Pancreas (tissue), 10 donors: ENCODE results near the gene PRG2. TPM values are rescaled to one million over a fixed set of nuclear protein-coding genes. Genes with fewer than 3 reads are reported as not detected.
A peak's percentile ranks its signal among the peaks of the same experiment; 100 is the strongest.

ENCODE experiments used
- ATAC-seq, 4 donors: fragments of 200-7000 bp; cut with Tn5 transposase; one replicate each; pipeline versions ENCODE4 v1.8.0 to v1.9.1; 2020; ENCODE audit warnings: mild to moderate bottlenecking in 4 of 4, moderate library complexity in 4 of 4
- DNase-seq, 6 donors: peaks; one replicate each; pipeline ENCODE4 v3.0.0-alpha.2; 2020
- FAIRE-seq: peaks from 2 replicates; lab custom pipeline; 2012; peaks lifted over from hg19 to GRCh38; lab: Jason Lieb, UNC
- H3K27ac ChIP-seq, 4 donors: fragments of 200-600 bp; sonication (generic); 1 replicate in 3 of 4; 2 replicates in 1 of 4; pipeline versions ENCODE4 v1.5.0 to v1.8.0; 2020
- H3K27me3 ChIP-seq, 4 donors: fragments of 200-600 bp; one replicate each; pipeline ENCODE4 v1.8.0; 2021
- H3K36me3 ChIP-seq, 3 donors: fragments of 200-600 bp; sonication (generic) in 1 of 3; one replicate each; pipeline versions ENCODE4 v1.5.0 to v1.8.0; 2020 to 2021
- H3K4me1 ChIP-seq, 3 donors: fragments of 200-600 bp; one replicate each; pipeline ENCODE4 v1.8.0; 2021
- H3K4me3 ChIP-seq, 4 donors: fragments of 200-600 bp; sonication (generic) in 2 of 4; one replicate each; pipeline versions ENCODE4 v1.5.0 to v1.8.0; 2020 to 2021
- H3K9me3 ChIP-seq, 4 donors: fragments of 200-600 bp; one replicate each; pipeline ENCODE4 v1.8.0; 2021
- CTCF ChIP-seq, 4 donors: fragments of 200-600 bp; sonication (generic) in 3 of 4; IDR thresholded peaks; one replicate each; pipeline versions ENCODE4 v1.5.0 to v1.8.0; 2021; ENCODE audit warnings: antibody characterized with exemption in 4 of 4
- WGBS, 2 donors: extraction: QIAGEN DNeasy Blood & Tissue Kit; methylation state at CpG; one replicate each; pipeline ENCODE4 v1.1.7; 2013; 5-methylcytosine and 5-hydroxymethylcytosine counted together
- intact Hi-C, 3 donors: fragments of 100-400 bp; cut with DNase I; formaldehyde crosslinking; loops; one replicate each; pipeline versions ENCODE4 v1.11.1 to v1.14.2; 2022
- polyA plus RNA-seq, 2 donors: library from polyadenylated mRNA; stranded (reverse); fragments of 200-250 nt; gene quantifications; one replicate each; pipeline ENCODE4 v1.2.3, GENCODE V29; 2013
- total RNA-seq, 6 donors: library from RNA; stranded (reverse); fragmentation: NEBNext Ultra II Directional in 4 of 6; extraction: Animal tissue kit (Norgen Biotek cat#: 25700) in 4 of 6; gene quantifications; one replicate each; pipeline versions ENCODE4 v1.2.1 to v1.2.4, GENCODE V29; 2021 to 2023
- donor health status: healthy with polysubstance abuse.
- donor health status: DM: no; HTN: no; CAD: no; lungs with moderate emphysema.
- donor health status: DM: no; HTN: no; CAD: no.
- donor health status: control.
- donor health status: control.
- donor health status: Bipolar disorder and iron deficiency.
- donor health status: DM: yes; HTN: yes; CAD: no.
- donor health status: DM: no; HTN: no; CAD: no.
- donor health status: DM: no; HTN: no; CAD: no.
- donor health status: DM: yes; HTN: yes; CAD: no.

PRG2 gene
- total and polyA plus RNA-seq, 8 donors, result 0.57 to 0.96 TPM; not detected in 6

GRCh38 chr11:57370941-57371340 is 19.5 kb downstream of the PRG2 start:
- intact Hi-C loops, result no loop called here

DNA sequence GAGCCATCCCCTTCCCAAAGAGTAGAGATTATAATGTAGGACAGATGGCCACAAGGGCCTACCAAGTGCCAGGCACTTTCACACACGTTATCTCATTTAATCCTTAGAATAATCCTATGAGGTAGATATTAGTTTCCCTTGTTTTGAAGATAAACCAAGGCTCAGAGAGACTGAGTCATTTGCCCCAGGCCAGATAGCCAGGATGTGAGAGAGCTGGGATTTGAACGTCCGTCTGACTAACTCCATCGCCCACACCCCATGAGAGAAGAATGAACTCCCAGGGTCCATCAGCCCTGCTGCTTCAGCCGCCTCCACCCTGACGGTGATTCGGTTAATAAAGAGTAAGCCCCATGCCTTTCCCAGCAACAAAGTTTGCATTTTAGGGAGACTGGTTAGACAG is 20.2 kb downstream of the PRG2 start:
- Histone ChIP-seq H3K36me3 (no peaks in the 10 kb centered on the region), H3K9me3 (no peaks in the 10 kb centered on the region), H3K4me1 (no peaks in the 10 kb centered on the region), H3K4me3 (no peak overlapping the region), H3K27me3 (no peaks in the 10 kb centered on the region), H3K27ac (no peak overlapping the region)
- intact Hi-C loops, result no loop called here
- no peak for DNase-seq
- 86 to 93% methylated on average over 7 of the region's 7 CpGs for WGBS, 2 donors
- ATAC-seq, result no peak
- FAIRE-seq, result no peak
- TF ChIP-seq CTCF (IDR thresholded peaks at IDR 0.05), result no peak

More at GRCh38 chr11:57370941-57371340, 19.5 kb downstream of the PRG2 start:
- no peaks in the 10 kb centered on the region for H3K36me3 ChIP-seq
- H3K27ac ChIP-seq, result no peak overlapping the region
- no peaks in the 10 kb centered on the region for H3K4me1 ChIP-seq
- H3K4me3 ChIP-seq, result no peak overlapping the region
- ATAC-seq (no peak), DNase-seq (no peak), FAIRE-seq (no peak)
- H3K9me3 ChIP-seq, result no peaks in the 10 kb centered on the region
- no peaks in the 10 kb centered on the region for H3K27me3 ChIP-seq
- no peak for TF ChIP-seq CTCF (IDR thresholded peaks at IDR 0.05)

GRCh38 chr11:57368845-57369232 is 21.6 kb downstream of the PRG2 start:
- intact Hi-C loops, result no loop called here
- Histone ChIP-seq H3K36me3 (no peaks in the 10 kb centered on the region), H3K9me3 (no peaks in the 10 kb centered on the region), H3K4me1 (no peaks in the 10 kb centered on the region), H3K27me3 (no peaks in the 10 kb centered on the region), H3K27ac (no peak overlapping the region), H3K4me3 (no peak overlapping the region)
- TF ChIP-seq CTCF (IDR thresholded peaks at IDR 0.05), result no peak
- FAIRE-seq (no peak), DNase-seq (no peak), ATAC-seq (no peak)
- WGBS, 2 donors, result 71 to 79% methylated on average over 5 of the region's 5 CpGs

DNA sequence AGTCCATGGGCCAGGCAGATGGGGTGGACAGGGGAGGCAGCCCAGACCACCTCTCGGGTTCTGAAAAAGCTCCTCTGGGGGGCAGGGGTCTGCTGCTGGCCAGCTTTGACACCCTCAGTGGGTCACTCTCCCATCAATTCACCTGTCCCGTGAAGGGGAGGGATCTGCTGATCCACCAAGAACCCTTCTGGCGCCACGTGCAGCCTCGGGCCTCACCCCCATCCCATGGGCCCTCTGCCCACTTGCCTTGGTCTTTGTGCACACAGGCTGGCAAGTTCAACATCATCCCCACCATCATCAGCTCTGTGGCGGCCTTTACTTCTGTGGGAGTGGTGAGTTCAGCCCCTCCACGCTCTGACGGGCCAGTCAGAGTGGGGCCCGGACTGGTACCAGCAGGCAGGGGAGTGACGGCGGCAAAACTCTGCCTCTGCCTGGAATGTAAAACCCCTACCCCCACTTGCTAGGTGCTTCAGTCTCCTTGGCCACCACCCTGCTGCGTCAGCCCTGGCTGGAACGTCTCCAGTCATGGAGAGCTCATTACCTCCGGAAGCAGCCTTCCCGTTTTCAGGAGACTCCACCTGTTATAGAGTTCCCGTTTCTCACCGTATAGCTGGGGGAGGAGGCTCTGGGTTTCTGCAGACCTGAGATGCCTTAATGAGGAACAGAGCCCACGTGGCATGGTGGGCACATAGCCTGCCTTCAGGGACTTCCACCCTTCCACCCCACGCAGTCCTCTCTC is 22.2 kb downstream of the PRG2 start:
- no peak overlapping the region for H3K27ac ChIP-seq
- TF ChIP-seq CTCF (IDR thresholded peaks at IDR 0.05), result no peak
- DNase-seq, result peak in 2 of 6 donors; percentile 23 to 57
- H3K36me3 ChIP-seq, result no peaks in the 10 kb centered on the region
- H3K4me3 ChIP-seq, result no peak overlapping the region
- no peaks in the 10 kb centered on the region for H3K9me3 ChIP-seq
- FAIRE-seq, result no peak
- peak in 3 of 4 donors; percentile 39 to 57 (median 45) for ATAC-seq
- H3K27me3 ChIP-seq, result no peaks in the 10 kb centered on the region
- 59 to 62% methylated on average over 17 to 19 of the region's 19 CpGs for WGBS, 2 donors
- no peaks in the 10 kb centered on the region for H3K4me1 ChIP-seq
- intact Hi-C loops, result no loop called here
